G401 (cell line): ENCODE measurements around the gene TRAK1. TPM values are rescaled to one million over a fixed set of nuclear protein-coding genes. Genes with fewer than 3 reads are reported as not detected.
"Not testable (repeated sequence)": the region's sequence is repeated elsewhere in the genome, so short reads cannot be mapped to it uniquely, and the experiment has no call there.

Experiments
- DNase-seq: peaks from one replicate; pipeline ENCODE4 v3.0.0-alpha.2; 2015; ENCODE audit warnings: low spot score
- in situ Hi-C: cut with HindIII; loops from 2 replicates; pipeline ENCODE4 v1.10.0; 2016; ENCODE audit warnings: low sequenced_read_pairs, mixed read lengths
- total RNA-seq: library from RNA; depleted of rRNA; stranded (reverse); fragments of >200 nt; shearing (Covaris generic); gene quantifications from 2 replicates; pipeline ENCODE4 v1.2.3, GENCODE V29; 2014; rRNA removed

TRAK1 gene
- 17.3 and 17.6 TPM in 2 replicates for total RNA-seq

- DNase-seq = peak; percentile 84
- in situ Hi-C loops = no loop called here
These were observed at the start of gene TRAK1 for GRCh38 chr3:42090973-42091731. TSS of gene TRAK1 (plus strand) at chr3:42091357. CDS start at chr3:42091470, 113 bp downstream.

- in situ Hi-C loops = no loop called here
These were observed 48.4 kb upstream of the TRAK1 start for GRCh38 chr3:42042747-42043098.

GRCh38 chr3:42043099-42043813 lies 47.9 kb upstream of the TRAK1 start:
- in situ Hi-C loops = no loop called here
- no peak for DNase-seq

More at GRCh38 chr3:42042747-42043098, 48.4 kb upstream of the TRAK1 start:
- DNase-seq = no peak

GRCh38 chr3:42045708-42046243 lies 45.4 kb upstream of the TRAK1 start:
- in situ Hi-C loops = no loop called here

GRCh38 chr3:42048526-42048925 lies 42.6 kb upstream of the TRAK1 start:
- DNase-seq, in situ Hi-C loops: not testable (repeated sequence)

More at GRCh38 chr3:42045708-42046243, 45.4 kb upstream of the TRAK1 start:
- peak; percentile 84 for DNase-seq

GRCh38 chr3:42050126-42050525 lies 41.0 kb upstream of the TRAK1 start:
- in situ Hi-C loops = no loop called here
- no peak for DNase-seq

- in situ Hi-C loops = no loop called here
- DNase-seq = no peak
These were observed 39.6 kb upstream of the TRAK1 start for GRCh38 chr3:42051384-42052131.

GRCh38 chr3:42052132-42052483 lies 39.0 kb upstream of the TRAK1 start:
- in situ Hi-C loops = no loop called here
- no peak for DNase-seq

GRCh38 chr3:42052484-42053351 lies 38.4 kb upstream of the TRAK1 start:
- in situ Hi-C loops = no loop called here
- peak; percentile 77 for DNase-seq

GRCh38 chr3:42053476-42053875 lies 37.7 kb upstream of the TRAK1 start:
- in situ Hi-C loops = no loop called here
- DNase-seq = no peak

GRCh38 chr3:42055291-42055690 lies 35.9 kb upstream of the TRAK1 start:
- in situ Hi-C loops = no loop called here
- no peak for DNase-seq

- in situ Hi-C loops = no loop called here
- DNase-seq = peak; percentile 86
These were observed 34.3 kb upstream of the TRAK1 start for GRCh38 chr3:42056840-42057239.

- in situ Hi-C loops = no loop called here
- peak; percentile 81 for DNase-seq
These were observed 33.5 kb upstream of the TRAK1 start for GRCh38 chr3:42057561-42058211.

GRCh38 chr3:42061025-42061712 lies 30.0 kb upstream of the TRAK1 start:
- in situ Hi-C loops = no loop called here
- DNase-seq = no peak

- DNase-seq = no peak
- in situ Hi-C loops = no loop called here
These were observed 29.3 kb upstream of the TRAK1 start for GRCh38 chr3:42061713-42062380.

GRCh38 chr3:42062464-42062863 lies 28.7 kb upstream of the TRAK1 start:
- no peak for DNase-seq
- in situ Hi-C loops = no loop called here

- DNase-seq = no peak
- in situ Hi-C loops = no loop called here
These were observed 27.3 kb upstream of the TRAK1 start for GRCh38 chr3:42063888-42064287.
